SK-MEL-5 (cell line): Measurements from ENCODE around the gene SLC6A1. TPM values are rescaled to one million over a fixed set of nuclear protein-coding genes. Genes with fewer than 3 reads are reported as not detected.

Experiments used
- DNase-seq: peaks from one replicate; pipeline ENCODE4 v3.0.0-alpha.2; 2016; ENCODE audit warnings: low read depth, low spot score
- in situ Hi-C: cut with HindIII; loops from 2 replicates; pipeline ENCODE4 v1.10.0; 2016; ENCODE audit warnings: low sequenced_read_pairs, high pct_unique_total_duplicates, low pct_unique_long_range_greater_than_20kb
- polyA plus RNA-seq, 2 experiments: library from polyadenylated mRNA; depleted of rRNA; stranded (reverse); fragments of >200 nt; gene quantifications; 2 replicates each; pipeline ENCODE4 v1.2.3, GENCODE V29; 2015
- total RNA-seq: library from RNA; depleted of rRNA; stranded (reverse); fragments of >200 nt; shearing (Covaris generic); gene quantifications from 2 replicates; pipeline ENCODE4 v1.2.3, GENCODE V29; 2014; rRNA removed

The SLC6A1 gene
- total RNA-seq, result not detected in 2 replicates
- 0.11 and 0.15 TPM in 2 replicates for polyA plus RNA-seq (2015; cell fraction: cytosol; rRNA removed)
- polyA plus RNA-seq (2015; cell fraction: nucleus; rRNA removed), result 0.54 TPM in 1 of 2 replicates, not detected in the other

- in situ Hi-C loops, result no loop called here
- no peak for DNase-seq
These were observed at the start of gene SLC6A1 for GRCh38 chr3:10992017-10992942. Gene SLC6A1, plus strand, starts transcription at chr3:10992748. Its CDS starts 24,464 bp downstream, at chr3:11017212.

GRCh38 chr3:10944866-10945265, 47.7 kb upstream of the SLC6A1 start:
- in situ Hi-C loops, result no loop called here
- no peak for DNase-seq

- DNase-seq, result peak; percentile 71
- in situ Hi-C loops, result no loop called here
These were observed 46.8 kb upstream of the SLC6A1 start for GRCh38 chr3:10945683-10946287.

GRCh38 chr3:10946526-10946925, 46.0 kb upstream of the SLC6A1 start:
- in situ Hi-C loops, result no loop called here
- no peak for DNase-seq

- in situ Hi-C loops, result no loop called here
- no peak for DNase-seq
These were observed 44.2 kb upstream of the SLC6A1 start for GRCh38 chr3:10948326-10948725.

GRCh38 chr3:10949197-10949596, 43.4 kb upstream of the SLC6A1 start:
- in situ Hi-C loops, result no loop called here
- peak; percentile 6 for DNase-seq

GRCh38 chr3:10950476-10951294, 41.9 kb upstream of the SLC6A1 start:
- peak; percentile 70 for DNase-seq
- in situ Hi-C loops, result no loop called here

GRCh38 chr3:10951295-10951926, 41.1 kb upstream of the SLC6A1 start:
- no peak for DNase-seq

GRCh38 chr3:10952525-10952924, 40.0 kb upstream of the SLC6A1 start:
- no peak for DNase-seq
- in situ Hi-C loops, result no loop called here

More at GRCh38 chr3:10951295-10951926, 41.1 kb upstream of the SLC6A1 start:
- in situ Hi-C loops, result no loop called here

- no peak for DNase-seq
- in situ Hi-C loops, result no loop called here
These were observed 37.8 kb upstream of the SLC6A1 start for GRCh38 chr3:10954740-10955139.

- in situ Hi-C loops, result no loop called here
- DNase-seq, result no peak
These were observed 36.7 kb upstream of the SLC6A1 start for GRCh38 chr3:10955711-10956453.

GRCh38 chr3:10956531-10956930, 36.0 kb upstream of the SLC6A1 start:
- in situ Hi-C loops, result no loop called here
- DNase-seq, result no peak

- DNase-seq, result no peak
- in situ Hi-C loops, result no loop called here
These were observed 35.6 kb upstream of the SLC6A1 start for GRCh38 chr3:10956986-10957385.

GRCh38 chr3:10957976-10958749, 34.4 kb upstream of the SLC6A1 start:
- DNase-seq, result no peak
- in situ Hi-C loops, result no loop called here

- in situ Hi-C loops, result no loop called here
- no peak for DNase-seq
These were observed 32.3 kb upstream of the SLC6A1 start for GRCh38 chr3:10960255-10960654.

GRCh38 chr3:10961921-10962320, 30.6 kb upstream of the SLC6A1 start:
- in situ Hi-C loops, result no loop called here
- DNase-seq, result no peak
